Loucy (cell line): Measurements from ENCODE around the gene CYLD.

Source experiments
- CTCF ChIP-seq: fragments of 200-600 bp; sonication (generic); conservative IDR thresholded peaks from 2 replicates; pipeline ENCODE4 v1.5.1; 2014; ENCODE audit warnings: mild to moderate bottlenecking, antibody characterized with exemption, low read length
- EZH2phosphoT487 ChIP-seq: fragments of 200-600 bp; IDR thresholded peaks from 2 replicates; pipeline ENCODE4 v1.6.1; 2018; ENCODE audit warnings: antibody characterized with exemption, mild to moderate bottlenecking, moderate library complexity, borderline replicate concordance

GRCh38 chr16:50844840-50845239 is 103.0 kb downstream of the CYLD start:
- no peak for TF ChIP-seq CTCF
- no peak for TF ChIP-seq EZH2phosphoT487
